Ovary (tissue), 9 donors: ENCODE results near the gene MAPK8IP2. TPM values are rescaled to one million over a fixed set of nuclear protein-coding genes. Genes with fewer than 3 reads are reported as not detected.

Source experiments
- DNase-seq, 5 donors: peaks; one replicate each; pipeline ENCODE4 v3.0.0-alpha.2; 2019 to 2020
- H3K27ac ChIP-seq, 2 donors: fragments of 200-600 bp; one replicate each; pipeline versions ENCODE4 v1.5.1 to v1.8.0; 2019 to 2022
- H3K27me3 ChIP-seq: fragments of 200-600 bp; one replicate; pipeline ENCODE4 v1.8.0; 2022
- H3K36me3 ChIP-seq: fragments of 200-600 bp; sonication (generic); one replicate; pipeline ENCODE4 v1.5.1; 2019
- H3K4me1 ChIP-seq: one replicate; pipeline ENCODE4 v1.8.1; 2013; ENCODE audit warnings: mild to moderate bottlenecking, moderate library complexity; ENCODE audit not compliant: insufficient read depth
- H3K4me3 ChIP-seq: fragments of 200-600 bp; sonication (generic); one replicate; pipeline ENCODE4 v1.5.1; 2017
- H3K9me3 ChIP-seq, 2 donors: fragments of 200-600 bp in 1 of 2; sonication (generic) in 1 of 2; one replicate each; pipeline versions ENCODE4 v1.5.1 to v1.8.1; 2013 to 2019; ENCODE audit warnings: mild to moderate bottlenecking in 1 of 2, moderate library complexity in 1 of 2
- CTCF ChIP-seq, 3 donors: fragments of 450-650 bp in 2 of 3; fragments of 200-600 bp in 1 of 3; IDR thresholded peaks; one replicate each; pipeline versions ENCODE4 v1.5.1 to v1.8.0; 2016 to 2022; ENCODE audit warnings: antibody characterized with exemption in 3 of 3, mild to moderate bottlenecking in 1 of 3
- EP300 ChIP-seq: sonication (generic); formaldehyde crosslinking; IDR thresholded peaks from one replicate; pipeline ENCODE4 v1.6.1; 2017; ENCODE audit warnings: antibody characterized with exemption
- POLR2A ChIP-seq: fragments of 450-650 bp; IDR thresholded peaks from one replicate; pipeline ENCODE4 v1.6.1; 2017; ENCODE audit warnings: antibody characterized with exemption, mild to moderate bottlenecking, moderate library complexity
- WGBS, 3 donors: extraction: QIAGEN DNeasy Blood & Tissue Kit in 1 of 3; methylation state at CpG; one replicate each; pipeline versions ENCODE4 v1.1.5 to v1.1.7; 2013 to 2017; 5-methylcytosine and 5-hydroxymethylcytosine counted together
- intact Hi-C, 4 donors: fragments of 100-400 bp; cut with DNase I; formaldehyde crosslinking; loops; one replicate each; pipeline versions ENCODE4 v1.11.0 to v1.15.1; 2022 to 2023
- polyA plus RNA-seq, 2 donors: library from polyadenylated mRNA; stranded (reverse); fragments of 200-250 nt in 1 of 2; fragments of 350-450 nt in 1 of 2; fragmentation: Illumina TruSeq in 1 of 2; extraction: RNeasy Lipid Tissue Mini Kit (QIAGEN cat#74804) in 1 of 2; gene quantifications; one replicate each; pipeline ENCODE4 v1.2.3, GENCODE V29; 2013 to 2014
- total RNA-seq, 7 donors: library from RNA; depleted of rRNA in 2 of 7; stranded (reverse); fragments of >200 nt in 2 of 7; fragmentation: NEBNext Ultra II Directional in 3 of 7; extraction: Animal tissue kit (Norgen Biotek cat#: 25700) in 3 of 7; gene quantifications; one replicate each; pipeline versions ENCODE4 v1.1.0 to v1.2.4, GENCODE V29; 2016 to 2023
- donor health status: DM: no; HTN: no; CAD: no; lungs with moderate emphysema.
- donor health status: DM: no; HTN: no; CAD: no.
- donor health status: Bipolar disorder and iron deficiency.
- donor health status: DM: yes; HTN: yes; CAD: no.
- donor health status: DM: no; HTN: no; CAD: no.
- donor health status: DM: yes; HTN: yes; CAD: no.

MAPK8IP2 gene
- total and polyA plus RNA-seq, 9 donors: 1.1 to 28.4 (median 9.4) TPM

GRCh38 chr22:50564289-50564688 lies 36.3 kb upstream of the MAPK8IP2 start:
- Histone ChIP-seq H3K27me3 (no peaks in the 10 kb centered on the region), H3K4me1 (peaks cover 5% of the 10 kb centered on the region), H3K9me3 (no peaks in the 10 kb centered on the region), H3K4me3 (no peak overlapping the region), H3K27ac (no peak overlapping the region), H3K36me3 (no peaks in the 10 kb centered on the region)
- DNase-seq: no peak
- TF ChIP-seq POLR2A (no peak), CTCF (IDR thresholded peaks at IDR 0.05) (no peak), EP300 (no peak)
- intact Hi-C loops: no loop called here
- 75 to 88% (median 87%) methylated on average over 11 of the region's 11 CpGs for WGBS, 3 donors

- H3K4me3 ChIP-seq: no peak overlapping the region
- WGBS, 3 donors: 86 to 87% (median 87%) methylated on average over 7 of the region's 7 CpGs
- peaks cover 4% of the 10 kb centered on the region for H3K4me1 ChIP-seq
- intact Hi-C loops: no loop called here
- H3K36me3 ChIP-seq: no peaks in the 10 kb centered on the region
- H3K9me3 ChIP-seq: no peaks in the 10 kb centered on the region
- H3K27me3 ChIP-seq: no peaks in the 10 kb centered on the region
- TF ChIP-seq POLR2A (no peak), CTCF (IDR thresholded peaks at IDR 0.05) (no peak), EP300 (no peak)
- no peak overlapping the region for H3K27ac ChIP-seq
- no peak for DNase-seq
Observed at GRCh38 chr22:50567721-50568252, 32.8 kb upstream of the MAPK8IP2 start.

- intact Hi-C loops: no loop called here
- no peak for DNase-seq
Observed at GRCh38 chr22:50568626-50569025, 32.0 kb upstream of the MAPK8IP2 start.

GRCh38 chr22:50569041-50569459 lies 31.5 kb upstream of the MAPK8IP2 start:
- WGBS, 3 donors: 67 to 81% (median 75%) methylated on average over 8 of the region's 8 CpGs
- DNase-seq: no peak
- intact Hi-C loops: no loop called here
- H3K4me1 ChIP-seq: no peaks in the 10 kb centered on the region
- no peaks in the 10 kb centered on the region for H3K9me3 ChIP-seq
- H3K36me3 ChIP-seq: no peaks in the 10 kb centered on the region
- TF ChIP-seq CTCF (IDR thresholded peaks at IDR 0.05) (no peak), EP300 (no peak), POLR2A (no peak)
- H3K27me3 ChIP-seq: no peaks in the 10 kb centered on the region
- H3K4me3 ChIP-seq: no peak overlapping the region
- no peak overlapping the region for H3K27ac ChIP-seq

More at GRCh38 chr22:50568626-50569025, 32.0 kb upstream of the MAPK8IP2 start:
- H3K9me3 ChIP-seq: no peaks in the 10 kb centered on the region
- no peaks in the 10 kb centered on the region for H3K4me1 ChIP-seq
- WGBS, 3 donors: 70 to 80% (median 74%) methylated on average over 7 of the region's 7 CpGs
- TF ChIP-seq CTCF (IDR thresholded peaks at IDR 0.05) (no peak), EP300 (no peak), POLR2A (no peak)
- H3K4me3 ChIP-seq: no peak overlapping the region
- no peaks in the 10 kb centered on the region for H3K36me3 ChIP-seq
- H3K27ac ChIP-seq: no peak overlapping the region
- no peaks in the 10 kb centered on the region for H3K27me3 ChIP-seq
